ENCODE results near the gene PLEK. TPM values are rescaled to one million over a fixed set of nuclear protein-coding genes. Genes with fewer than 3 reads are reported as not detected.

Gene PLEK
- total and polyA plus RNA-seq, 10 of the 15 experiments (the other 5 are each of a cell fraction or from before 2014, with no cell fraction given): 229 to 804 (median 362) TPM

- TF ChIP-seq, protein P1, sequence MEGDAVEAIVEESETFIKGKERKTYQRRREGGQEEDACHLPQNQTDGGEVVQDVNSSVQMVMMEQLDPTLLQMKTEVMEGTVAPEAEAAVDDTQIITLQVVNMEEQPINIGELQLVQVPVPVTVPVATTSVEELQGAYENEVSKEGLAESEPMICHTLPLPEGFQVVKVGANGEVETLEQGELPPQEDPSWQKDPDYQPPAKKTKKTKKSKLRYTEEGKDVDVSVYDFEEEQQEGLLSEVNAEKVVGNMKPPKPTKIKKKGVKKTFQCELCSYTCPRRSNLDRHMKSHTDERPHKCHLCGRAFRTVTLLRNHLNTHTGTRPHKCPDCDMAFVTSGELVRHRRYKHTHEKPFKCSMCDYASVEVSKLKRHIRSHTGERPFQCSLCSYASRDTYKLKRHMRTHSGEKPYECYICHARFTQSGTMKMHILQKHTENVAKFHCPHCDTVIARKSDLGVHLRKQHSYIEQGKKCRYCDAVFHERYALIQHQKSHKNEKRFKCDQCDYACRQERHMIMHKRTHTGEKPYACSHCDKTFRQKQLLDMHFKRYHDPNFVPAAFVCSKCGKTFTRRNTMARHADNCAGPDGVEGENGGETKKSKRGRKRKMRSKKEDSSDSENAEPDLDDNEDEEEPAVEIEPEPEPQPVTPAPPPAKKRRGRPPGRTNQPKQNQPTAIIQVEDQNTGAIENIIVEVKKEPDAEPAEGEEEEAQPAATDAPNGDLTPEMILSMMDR (IDR thresholded peaks at IDR 0.05 in 2 of 3, conservative IDR thresholded peaks at IDR 0.05 in 1 of 3; ENCODE audit: control insufficient read depth in 2 of 3, extremely low read depth in 1 of 3, insufficient read depth in 1 of 3, low read depth in 3 of 3, low read length in 3 of 3): no peak
- TF ChIP-seq SMAD5 (IDR thresholded peaks at IDR 0.05; ENCODE audit: low read depth): no peak
- TF ChIP-seq RELB (IDR thresholded peaks at IDR 0.05; ENCODE audit: low read depth): peak; percentile 97
- no peak for TF ChIP-seq NFYA (IDR thresholded peaks at IDR 0.05; ENCODE audit: borderline replicate concordance, low read depth, low read length)
- TF ChIP-seq MXI1 (IDR thresholded peaks at IDR 0.05; ENCODE audit: low read depth, low read length): 0 out of 2 replicates have a peak, but pooled peaks have one; percentile 16
- TF ChIP-seq GATAD2B (conservative IDR thresholded peaks at IDR 0.05; ENCODE audit: low read depth): peak; percentile 90
- peak; percentile 78 for TF ChIP-seq TCF7 (IDR thresholded peaks at IDR 0.05; ENCODE audit: borderline replicate concordance)
- TF ChIP-seq NFYB (IDR thresholded peaks at IDR 0.05; ENCODE audit: insufficient read depth, low read depth, low read length): no peak
- TF ChIP-seq ZNF24 (IDR thresholded peaks at IDR 0.05): peak; percentile 93
- peak; percentile 94 for TF ChIP-seq ZSCAN29 (IDR thresholded peaks at IDR 0.05)
- TF ChIP-seq SMAD1 (IDR thresholded peaks at IDR 0.05; ENCODE audit: low read depth, partially characterized antibody): peak; percentile 20
- TF ChIP-seq SREBF1 (IDR thresholded peaks at IDR 0.05; ENCODE audit: low read length): no peak
- TF ChIP-seq NRF1 (conservative IDR thresholded peaks at IDR 0.05; ENCODE audit: low read depth, low read length): no peak
- TF ChIP-seq RAD21 (IDR thresholded peaks at IDR 0.05; ENCODE audit: insufficient read depth, low read depth, low read length): peak; percentile 18; the same call in 1 of the 2 replicates
- TF ChIP-seq MYC (IDR thresholded peaks at IDR 0.05; ENCODE audit: insufficient read depth, insufficient read length, insufficient replicate concordance, low read length, severe bottlenecking): no peak
- TF ChIP-seq NR2C1 (IDR thresholded peaks at IDR 0.05): peak; percentile 57; the same call in 1 of the 2 replicates
- TF ChIP-seq, protein P2, sequence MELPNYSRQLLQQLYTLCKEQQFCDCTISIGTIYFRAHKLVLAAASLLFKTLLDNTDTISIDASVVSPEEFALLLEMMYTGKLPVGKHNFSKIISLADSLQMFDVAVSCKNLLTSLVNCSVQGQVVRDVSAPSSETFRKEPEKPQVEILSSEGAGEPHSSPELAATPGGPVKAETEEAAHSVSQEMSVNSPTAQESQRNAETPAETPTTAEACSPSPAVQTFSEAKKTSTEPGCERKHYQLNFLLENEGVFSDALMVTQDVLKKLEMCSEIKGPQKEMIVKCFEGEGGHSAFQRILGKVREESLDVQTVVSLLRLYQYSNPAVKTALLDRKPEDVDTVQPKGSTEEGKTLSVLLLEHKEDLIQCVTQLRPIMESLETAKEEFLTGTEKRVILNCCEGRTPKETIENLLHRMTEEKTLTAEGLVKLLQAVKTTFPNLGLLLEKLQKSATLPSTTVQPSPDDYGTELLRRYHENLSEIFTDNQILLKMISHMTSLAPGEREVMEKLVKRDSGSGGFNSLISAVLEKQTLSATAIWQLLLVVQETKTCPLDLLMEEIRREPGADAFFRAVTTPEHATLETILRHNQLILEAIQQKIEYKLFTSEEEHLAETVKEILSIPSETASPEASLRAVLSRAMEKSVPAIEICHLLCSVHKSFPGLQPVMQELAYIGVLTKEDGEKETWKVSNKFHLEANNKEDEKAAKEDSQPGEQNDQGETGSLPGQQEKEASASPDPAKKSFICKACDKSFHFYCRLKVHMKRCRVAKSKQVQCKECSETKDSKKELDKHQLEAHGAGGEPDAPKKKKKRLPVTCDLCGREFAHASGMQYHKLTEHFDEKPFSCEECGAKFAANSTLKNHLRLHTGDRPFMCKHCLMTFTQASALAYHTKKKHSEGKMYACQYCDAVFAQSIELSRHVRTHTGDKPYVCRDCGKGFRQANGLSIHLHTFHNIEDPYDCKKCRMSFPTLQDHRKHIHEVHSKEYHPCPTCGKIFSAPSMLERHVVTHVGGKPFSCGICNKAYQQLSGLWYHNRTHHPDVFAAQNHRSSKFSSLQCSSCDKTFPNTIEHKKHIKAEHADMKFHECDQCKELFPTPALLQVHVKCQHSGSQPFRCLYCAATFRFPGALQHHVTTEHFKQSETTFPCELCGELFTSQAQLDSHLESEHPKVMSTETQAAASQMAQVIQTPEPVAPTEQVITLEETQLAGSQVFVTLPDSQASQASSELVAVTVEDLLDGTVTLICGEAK (IDR thresholded peaks at IDR 0.05; ENCODE audit: borderline replicate concordance): no peak; the same call in 1 of the 2 replicates
- peak; percentile 66; the same call in 1 of the 2 replicates for TF ChIP-seq CREB1 (IDR thresholded peaks at IDR 0.05; ENCODE audit: low read depth)
- no peak for TF ChIP-seq E4F1 (IDR thresholded peaks at IDR 0.05; ENCODE audit: borderline replicate concordance, partially characterized antibody)
- TF ChIP-seq CHD4 (IDR thresholded peaks at IDR 0.05): no peak
Measured at GRCh38 chr2:68423966-68424650, 59.0 kb downstream of the PLEK start (continued).

Measured in GM12878 (cell line).